ENCODE results near the gene COA1. TPM values are rescaled to one million over a fixed set of nuclear protein-coding genes. Genes with fewer than 3 reads are reported as not detected.

COA1 gene
- total RNA-seq, 2 donors from 2014 or later, result 104 to 144 TPM

DNA sequence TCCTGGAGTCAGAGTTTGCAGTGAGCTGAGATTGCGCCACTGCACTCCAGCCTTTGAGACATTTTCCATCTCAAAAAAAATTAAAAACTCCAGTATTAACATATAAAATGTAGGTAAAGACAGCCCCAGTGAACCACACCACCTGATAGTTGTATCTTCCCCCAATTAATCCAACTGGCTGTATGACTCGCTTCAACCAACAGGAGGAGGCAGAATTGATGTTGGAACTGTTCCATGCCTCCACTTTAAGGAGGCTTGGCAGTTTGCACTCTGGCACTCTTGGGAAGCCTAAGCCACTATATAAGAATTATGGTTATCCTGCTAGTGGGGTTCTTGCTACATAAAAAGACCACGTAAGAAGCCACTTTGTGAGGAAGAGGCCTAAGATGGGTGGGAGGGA, 73.7 kb downstream of the COA1 start:
- Mint-ChIP-seq H3K36me3 (ENCODE audit: low read depth) (peaks cover 37% of the 10 kb centered on the region), H3K27ac (no peak overlapping the region), H3K4me1 (peaks cover 27% of the 10 kb centered on the region), H3K9me3 (no peaks in the 10 kb centered on the region), H3K4me3 (no peak overlapping the region), H3K27me3 (ENCODE audit: insufficient read depth) (no peaks in the 10 kb centered on the region)
- Histone ChIP-seq H3K4me1 (ENCODE audit: control insufficient read depth, insufficient read depth, low read length) (no peaks in the 10 kb centered on the region), H3K27me3 (ENCODE audit: control insufficient read depth, insufficient read depth, low read length, poor library complexity, severe bottlenecking) (no peaks in the 10 kb centered on the region), H3K27ac (ENCODE audit: low read depth, low read length) (no peak overlapping the region), H3K9ac (ENCODE audit: extremely low read depth, low read length, poor library complexity, severe bottlenecking) (no peak overlapping the region), H3K36me3 (ENCODE audit: control insufficient read depth, insufficient read depth, low read length) (peaks cover 10% of the 10 kb centered on the region), H3K4me3 (ENCODE audit: low read length) (no peak overlapping the region), H3K9me3 (ENCODE audit: control insufficient read depth, low read length) (no peaks in the 10 kb centered on the region)
- TF ChIP-seq, protein P1, sequence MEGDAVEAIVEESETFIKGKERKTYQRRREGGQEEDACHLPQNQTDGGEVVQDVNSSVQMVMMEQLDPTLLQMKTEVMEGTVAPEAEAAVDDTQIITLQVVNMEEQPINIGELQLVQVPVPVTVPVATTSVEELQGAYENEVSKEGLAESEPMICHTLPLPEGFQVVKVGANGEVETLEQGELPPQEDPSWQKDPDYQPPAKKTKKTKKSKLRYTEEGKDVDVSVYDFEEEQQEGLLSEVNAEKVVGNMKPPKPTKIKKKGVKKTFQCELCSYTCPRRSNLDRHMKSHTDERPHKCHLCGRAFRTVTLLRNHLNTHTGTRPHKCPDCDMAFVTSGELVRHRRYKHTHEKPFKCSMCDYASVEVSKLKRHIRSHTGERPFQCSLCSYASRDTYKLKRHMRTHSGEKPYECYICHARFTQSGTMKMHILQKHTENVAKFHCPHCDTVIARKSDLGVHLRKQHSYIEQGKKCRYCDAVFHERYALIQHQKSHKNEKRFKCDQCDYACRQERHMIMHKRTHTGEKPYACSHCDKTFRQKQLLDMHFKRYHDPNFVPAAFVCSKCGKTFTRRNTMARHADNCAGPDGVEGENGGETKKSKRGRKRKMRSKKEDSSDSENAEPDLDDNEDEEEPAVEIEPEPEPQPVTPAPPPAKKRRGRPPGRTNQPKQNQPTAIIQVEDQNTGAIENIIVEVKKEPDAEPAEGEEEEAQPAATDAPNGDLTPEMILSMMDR (conservative IDR thresholded peaks at IDR 0.05), result peak; percentile 31
- WGBS, 2 experiments (ENCODE audit: insufficient coverage in 1 of 2, insufficient read length in 1 of 2), result 90 to 100% methylated on average over 2 to 3 of the region's 3 CpGs
- no peak for DNase-seq

DNA sequence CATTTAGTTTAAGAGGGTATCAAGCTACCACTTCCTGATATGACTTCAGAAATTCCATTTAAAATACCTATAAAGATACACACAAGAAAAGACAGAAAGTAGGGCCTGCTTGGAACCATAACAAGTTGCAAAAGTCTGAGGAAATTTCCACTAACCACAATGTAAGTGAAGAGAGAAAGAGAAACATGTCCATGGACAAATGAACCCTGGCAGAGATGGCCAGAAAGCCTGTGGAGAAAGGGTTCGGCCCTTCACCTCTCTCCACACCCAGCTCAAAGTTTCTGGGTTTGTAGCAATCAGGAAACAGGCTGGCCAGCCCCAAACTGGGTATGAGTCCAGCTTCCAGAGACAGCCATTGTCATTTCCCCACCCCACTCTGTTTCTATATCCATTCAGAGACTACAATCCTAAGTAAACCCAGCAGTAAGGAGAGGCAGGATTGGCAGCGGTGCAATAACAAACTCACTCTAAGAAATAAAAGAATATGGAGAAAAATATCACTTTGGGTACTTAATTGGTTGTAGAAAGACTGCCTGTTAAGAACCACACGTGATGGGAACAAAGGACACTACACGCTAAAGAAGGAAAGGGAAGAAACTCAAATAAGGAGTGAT, 75.3 kb downstream of the COA1 start:
- Histone ChIP-seq H3K27me3 (ENCODE audit: control insufficient read depth, insufficient read depth, low read length, poor library complexity, severe bottlenecking) (no peaks in the 10 kb centered on the region), H3K4me3 (ENCODE audit: low read length) (no peak overlapping the region), H3K36me3 (ENCODE audit: control insufficient read depth, insufficient read depth, low read length) (peaks cover 13% of the 10 kb centered on the region), H3K9ac (ENCODE audit: extremely low read depth, low read length, poor library complexity, severe bottlenecking) (no peak overlapping the region), H3K4me1 (ENCODE audit: control insufficient read depth, insufficient read depth, low read length) (no peaks in the 10 kb centered on the region), H3K27ac (ENCODE audit: low read depth, low read length) (no peak overlapping the region), H3K9me3 (ENCODE audit: control insufficient read depth, low read length) (no peaks in the 10 kb centered on the region)
- Mint-ChIP-seq H3K4me3 (no peak overlapping the region), H3K36me3 (ENCODE audit: low read depth) (peaks cover 44% of the 10 kb centered on the region), H3K27ac (no peak overlapping the region), H3K27me3 (ENCODE audit: insufficient read depth) (no peaks in the 10 kb centered on the region), H3K9me3 (no peaks in the 10 kb centered on the region), H3K4me1 (peaks cover 18% of the 10 kb centered on the region)
- 94 to 100% methylated on average over 2 to 4 of the region's 4 CpGs for WGBS, 2 experiments (ENCODE audit: insufficient coverage in 1 of 2, insufficient read length in 1 of 2)
- TF ChIP-seq, protein P1 (conservative IDR thresholded peaks at IDR 0.05), result no peak
- DNase-seq, result no peak

DNA sequence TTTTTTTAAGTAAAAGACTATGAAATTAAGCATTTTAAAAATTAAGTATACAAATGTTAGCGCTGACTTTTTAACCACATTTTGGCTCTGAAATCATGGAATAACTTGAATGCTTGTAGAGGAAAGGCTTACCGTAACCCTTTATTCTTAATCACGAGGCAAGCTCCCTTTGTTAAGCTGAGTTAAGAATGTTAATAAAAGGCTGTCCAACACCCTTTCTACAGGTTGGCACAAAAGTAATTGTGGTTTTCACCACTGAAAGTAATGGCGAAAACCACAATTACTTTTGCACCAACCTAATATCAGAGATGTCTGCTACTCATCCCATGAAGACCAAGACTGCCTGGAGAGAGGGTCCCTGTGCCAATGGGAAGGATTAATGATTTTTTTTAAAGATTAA, 75.9 kb downstream of the COA1 start:
- Histone ChIP-seq H3K9me3 (ENCODE audit: control insufficient read depth, low read length) (no peaks in the 10 kb centered on the region), H3K4me3 (ENCODE audit: low read length) (no peak overlapping the region), H3K4me1 (ENCODE audit: control insufficient read depth, insufficient read depth, low read length) (no peaks in the 10 kb centered on the region), H3K36me3 (ENCODE audit: control insufficient read depth, insufficient read depth, low read length) (peaks cover 13% of the 10 kb centered on the region), H3K27ac (ENCODE audit: low read depth, low read length) (no peak overlapping the region), H3K27me3 (ENCODE audit: control insufficient read depth, insufficient read depth, low read length, poor library complexity, severe bottlenecking) (no peaks in the 10 kb centered on the region), H3K9ac (ENCODE audit: extremely low read depth, low read length, poor library complexity, severe bottlenecking) (no peak overlapping the region)
- peaks cover 39% of the 10 kb centered on the region for H3K36me3 Mint-ChIP-seq (ENCODE audit: low read depth)
- TF ChIP-seq, protein P1 (conservative IDR thresholded peaks at IDR 0.05), result no peak
- H3K27ac Mint-ChIP-seq, result no peak overlapping the region
- DNase-seq, result no peak
- H3K9me3 Mint-ChIP-seq, result no peaks in the 10 kb centered on the region
- no peak overlapping the region for H3K4me3 Mint-ChIP-seq
- peaks cover 12% of the 10 kb centered on the region for H3K4me1 Mint-ChIP-seq
- WGBS, 2 experiments (ENCODE audit: insufficient coverage in 1 of 2, insufficient read length in 1 of 2), result 95 to 100% methylated on average over 3 to 4 of the region's 4 CpGs
- H3K27me3 Mint-ChIP-seq (ENCODE audit: insufficient read depth), result no peaks in the 10 kb centered on the region
